ENCODE data around the gene SUMF1. TPM values are rescaled to one million over a fixed set of nuclear protein-coding genes. Genes with fewer than 3 reads are reported as not detected.
"Not testable (repeated sequence)": the region's sequence is repeated elsewhere in the genome, so short reads cannot be mapped to it uniquely, and the experiment has no call there.

SUMF1 gene
- total and polyA plus RNA-seq, 4 donors: 11.6 to 50.0 (median 31.5) TPM

- H3K4me1 ChIP-seq (ENCODE audit: control insufficient read depth in 5 of 5, insufficient read depth in 5 of 5, low read length in 5 of 5): peaks cover 0 to 11% (median 4%) of the 10 kb centered on the region in 5 donors
- H3K4me3 ChIP-seq: no peak overlapping the region
- no peaks in the 10 kb centered on the region for H3K27me3 ChIP-seq (ENCODE audit: control insufficient read depth in 3 of 3, insufficient read depth in 3 of 3, low read length in 2 of 3)
- TF ChIP-seq CTCF (IDR thresholded peaks at IDR 0.05; ENCODE audit: control extremely low read depth, extremely low read depth): no peak
- 93 to 97% methylated on average over 3 of the region's 3 CpGs for WGBS, 2 donors
- no peak overlapping the region for H3K27ac ChIP-seq (ENCODE audit: low read depth in 1 of 2, low read length in 1 of 2)
- no peak for DNase-seq
- ATAC-seq (ENCODE audit: insufficient read depth, low FRiP score): no peak
- peaks cover 0 to 7% (median 3%) of the 10 kb centered on the region in 4 donors for H3K9me3 ChIP-seq (ENCODE audit: control insufficient read depth in 4 of 4, insufficient read depth in 3 of 4, low read length in 3 of 4)
- no peaks in the 10 kb centered on the region for H3K36me3 ChIP-seq (ENCODE audit: control insufficient read depth in 4 of 4, insufficient read depth in 4 of 4, low read length in 4 of 4)
- no peak overlapping the region for H3K9ac ChIP-seq (ENCODE audit: insufficient read depth in 1 of 2, low read length in 2 of 2)
These were observed 134.1 kb downstream of the SUMF1 start for GRCh38 chr3:4332991-4333390.

- no peak for TF ChIP-seq CTCF (IDR thresholded peaks at IDR 0.05; ENCODE audit: control extremely low read depth, extremely low read depth)
- H3K27me3 ChIP-seq (ENCODE audit: control insufficient read depth in 3 of 3, insufficient read depth in 3 of 3, low read length in 2 of 3): no peaks in the 10 kb centered on the region
- ATAC-seq (ENCODE audit: insufficient read depth, low FRiP score) (no peak), DNase-seq (no peak)
- H3K4me3 ChIP-seq: no peak overlapping the region
- peaks cover 0 to 11% (median 4%) of the 10 kb centered on the region in 5 donors for H3K4me1 ChIP-seq (ENCODE audit: control insufficient read depth in 5 of 5, insufficient read depth in 5 of 5, low read length in 5 of 5)
- H3K36me3 ChIP-seq (ENCODE audit: control insufficient read depth in 4 of 4, insufficient read depth in 4 of 4, low read length in 4 of 4): no peaks in the 10 kb centered on the region
- peaks cover 0 to 9% (median 3%) of the 10 kb centered on the region in 4 donors for H3K9me3 ChIP-seq (ENCODE audit: control insufficient read depth in 4 of 4, insufficient read depth in 3 of 4, low read length in 3 of 4)
- H3K27ac ChIP-seq (ENCODE audit: low read depth in 1 of 2, low read length in 1 of 2): no peak overlapping the region
- no peak overlapping the region for H3K9ac ChIP-seq (ENCODE audit: insufficient read depth in 1 of 2, low read length in 2 of 2)
- 90 to 94% methylated on average over 3 of the region's 3 CpGs for WGBS, 2 donors
These were observed 134.5 kb downstream of the SUMF1 start for GRCh38 chr3:4332574-4332973.

GRCh38 chr3:4332111-4332510 lies 135.0 kb downstream of the SUMF1 start:
- no peak for TF ChIP-seq CTCF (IDR thresholded peaks at IDR 0.05; ENCODE audit: control extremely low read depth, extremely low read depth)
- DNase-seq: no peak
- Histone ChIP-seq H3K9ac (ENCODE audit: insufficient read depth in 1 of 2, low read length in 2 of 2) (no peak overlapping the region), H3K27ac (ENCODE audit: low read depth in 1 of 2, low read length in 1 of 2) (no peak overlapping the region), H3K9me3 (ENCODE audit: control insufficient read depth in 4 of 4, insufficient read depth in 3 of 4, low read length in 3 of 4) (peaks cover 0 to 9% (median 3%) of the 10 kb centered on the region in 4 donors), H3K36me3 (ENCODE audit: control insufficient read depth in 4 of 4, insufficient read depth in 4 of 4, low read length in 4 of 4) (no peaks in the 10 kb centered on the region), H3K4me3 (no peak overlapping the region), H3K4me1 (ENCODE audit: control insufficient read depth in 5 of 5, insufficient read depth in 5 of 5, low read length in 5 of 5) (peaks cover 0 to 11% (median under 1%) of the 10 kb centered on the region in 5 donors), H3K27me3 (ENCODE audit: control insufficient read depth in 3 of 3, insufficient read depth in 3 of 3, low read length in 2 of 3) (no peaks in the 10 kb centered on the region)
- 93 to 96% methylated on average over 1 of the region's 1 CpG for WGBS, 2 donors
- no peak for ATAC-seq (ENCODE audit: insufficient read depth, low FRiP score)

GRCh38 chr3:4329806-4330205 lies 137.3 kb downstream of the SUMF1 start:
- not testable (repeated sequence) for H3K27me3 ChIP-seq (ENCODE audit: control insufficient read depth in 3 of 3, insufficient read depth in 3 of 3, low read length in 2 of 3)

More at GRCh38 chr3:4329806-4330205, 137.3 kb downstream of the SUMF1 start:
- not testable (repeated sequence) for H3K4me3 ChIP-seq; H3K36me3 ChIP-seq (ENCODE audit: control insufficient read depth in 4 of 4, insufficient read depth in 4 of 4, low read length in 4 of 4); ATAC-seq (ENCODE audit: insufficient read depth, low FRiP score); H3K4me1 ChIP-seq (ENCODE audit: control insufficient read depth in 5 of 5, insufficient read depth in 5 of 5, low read length in 5 of 5); H3K9me3 ChIP-seq (ENCODE audit: control insufficient read depth in 4 of 4, insufficient read depth in 3 of 4, low read length in 3 of 4); DNase-seq; H3K27ac ChIP-seq (ENCODE audit: low read depth in 1 of 2, low read length in 1 of 2); H3K9ac ChIP-seq (ENCODE audit: insufficient read depth in 1 of 2, low read length in 2 of 2)

Data from lung (tissue), 12 donors.